M059J (cell line): Measurements from ENCODE around the gene DNMBP. TPM values are rescaled to one million over a fixed set of nuclear protein-coding genes. Genes with fewer than 3 reads are reported as not detected.

Source experiments
- DNase-seq: peaks from one replicate; pipeline ENCODE4 v3.0.0-alpha.2; 2012; ENCODE audit warnings: low read depth
- total RNA-seq: library from RNA; depleted of rRNA; stranded (reverse); fragments of >200 nt; shearing (Covaris generic); gene quantifications from 2 replicates; pipeline ENCODE4 v1.2.3, GENCODE V29; 2014; rRNA removed

DNMBP gene, protein sequence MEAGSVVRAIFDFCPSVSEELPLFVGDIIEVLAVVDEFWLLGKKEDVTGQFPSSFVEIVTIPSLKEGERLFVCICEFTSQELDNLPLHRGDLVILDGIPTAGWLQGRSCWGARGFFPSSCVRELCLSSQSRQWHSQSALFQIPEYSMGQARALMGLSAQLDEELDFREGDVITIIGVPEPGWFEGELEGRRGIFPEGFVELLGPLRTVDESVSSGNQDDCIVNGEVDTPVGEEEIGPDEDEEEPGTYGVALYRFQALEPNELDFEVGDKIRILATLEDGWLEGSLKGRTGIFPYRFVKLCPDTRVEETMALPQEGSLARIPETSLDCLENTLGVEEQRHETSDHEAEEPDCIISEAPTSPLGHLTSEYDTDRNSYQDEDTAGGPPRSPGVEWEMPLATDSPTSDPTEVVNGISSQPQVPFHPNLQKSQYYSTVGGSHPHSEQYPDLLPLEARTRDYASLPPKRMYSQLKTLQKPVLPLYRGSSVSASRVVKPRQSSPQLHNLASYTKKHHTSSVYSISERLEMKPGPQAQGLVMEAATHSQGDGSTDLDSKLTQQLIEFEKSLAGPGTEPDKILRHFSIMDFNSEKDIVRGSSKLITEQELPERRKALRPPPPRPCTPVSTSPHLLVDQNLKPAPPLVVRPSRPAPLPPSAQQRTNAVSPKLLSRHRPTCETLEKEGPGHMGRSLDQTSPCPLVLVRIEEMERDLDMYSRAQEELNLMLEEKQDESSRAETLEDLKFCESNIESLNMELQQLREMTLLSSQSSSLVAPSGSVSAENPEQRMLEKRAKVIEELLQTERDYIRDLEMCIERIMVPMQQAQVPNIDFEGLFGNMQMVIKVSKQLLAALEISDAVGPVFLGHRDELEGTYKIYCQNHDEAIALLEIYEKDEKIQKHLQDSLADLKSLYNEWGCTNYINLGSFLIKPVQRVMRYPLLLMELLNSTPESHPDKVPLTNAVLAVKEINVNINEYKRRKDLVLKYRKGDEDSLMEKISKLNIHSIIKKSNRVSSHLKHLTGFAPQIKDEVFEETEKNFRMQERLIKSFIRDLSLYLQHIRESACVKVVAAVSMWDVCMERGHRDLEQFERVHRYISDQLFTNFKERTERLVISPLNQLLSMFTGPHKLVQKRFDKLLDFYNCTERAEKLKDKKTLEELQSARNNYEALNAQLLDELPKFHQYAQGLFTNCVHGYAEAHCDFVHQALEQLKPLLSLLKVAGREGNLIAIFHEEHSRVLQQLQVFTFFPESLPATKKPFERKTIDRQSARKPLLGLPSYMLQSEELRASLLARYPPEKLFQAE (N-terminal part only)
- total RNA-seq, result 17.4 and 29.4 TPM in 2 replicates

GRCh38 chr10:100009793-100010676 is at the start of gene DNMBP:
Gene DNMBP, minus strand, starts transcription at chr10:100009947. Its CDS starts 37,823 bp downstream, at chr10:99972124.
- peak; percentile 77 for DNase-seq

DNA sequence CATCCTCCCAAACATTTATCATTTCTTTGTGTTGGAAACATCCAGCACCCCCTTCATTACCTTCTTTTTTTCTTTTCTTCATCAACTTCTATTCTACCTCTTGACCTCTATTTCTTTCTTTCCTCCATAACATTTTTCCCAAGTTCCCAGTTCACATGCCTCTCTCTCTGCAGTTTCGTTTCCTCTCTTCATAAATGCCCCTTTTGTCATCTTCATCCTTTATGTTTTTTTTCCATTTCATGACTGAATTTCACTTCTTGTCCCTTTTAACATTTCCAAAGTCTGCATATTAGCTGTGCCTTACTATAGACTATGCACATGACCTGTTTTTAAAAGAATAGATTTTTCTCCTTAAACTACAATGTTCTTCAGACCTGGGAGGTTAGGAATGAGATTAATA is 48.2 kb upstream of the DNMBP start:
- no peak for DNase-seq

GRCh38 chr10:100053686-100054460 is 44.1 kb upstream of the DNMBP start:
- DNase-seq, result no peak

DNA sequence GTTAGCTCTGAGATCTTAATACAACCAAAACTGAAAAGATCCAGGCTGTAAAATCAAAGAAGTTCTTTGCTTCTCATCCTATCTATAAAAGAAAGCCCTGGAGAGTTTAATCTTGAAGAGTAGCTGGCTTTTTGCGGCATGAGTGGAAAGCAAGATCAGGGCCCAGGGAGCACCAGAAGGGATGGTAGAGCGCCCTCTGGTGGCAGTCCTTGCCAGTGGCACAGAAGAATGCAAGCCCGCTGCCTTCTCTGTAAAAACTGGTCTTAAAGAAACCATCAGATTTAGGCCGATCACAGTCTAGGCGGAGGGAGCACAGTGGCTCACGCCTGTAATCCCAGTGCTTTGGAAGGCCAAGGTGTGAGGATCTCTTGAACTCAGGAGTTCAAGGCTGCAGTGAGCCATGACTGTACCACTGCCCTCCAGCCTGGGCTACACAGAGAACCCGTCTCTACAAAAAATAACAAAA is 36.3 kb upstream of the DNMBP start:
- DNase-seq, result peak; percentile 81

DNA sequence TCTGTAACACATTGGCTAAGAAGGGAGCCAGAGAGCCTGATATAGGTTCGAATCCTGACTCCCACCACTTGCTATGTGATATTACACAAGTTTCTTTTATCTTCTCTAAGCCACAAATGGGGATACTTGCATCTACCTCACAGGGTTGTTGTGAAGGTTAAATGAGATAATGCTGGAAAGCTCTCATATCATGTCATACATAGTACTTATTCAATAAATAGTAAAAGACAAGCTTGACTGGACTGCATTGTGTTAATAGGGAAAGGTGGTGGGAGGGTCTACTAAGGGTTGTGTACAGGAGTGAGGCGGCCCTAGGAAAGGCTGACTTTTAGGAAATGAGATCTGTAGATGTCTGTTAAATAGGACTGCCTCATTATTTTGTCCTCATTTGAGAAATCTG is 35.8 kb upstream of the DNMBP start:
- DNase-seq, result no peak

- peak; percentile 63 for DNase-seq
Observed at GRCh38 chr10:100043796-100044195, 34.0 kb upstream of the DNMBP start.

DNA sequence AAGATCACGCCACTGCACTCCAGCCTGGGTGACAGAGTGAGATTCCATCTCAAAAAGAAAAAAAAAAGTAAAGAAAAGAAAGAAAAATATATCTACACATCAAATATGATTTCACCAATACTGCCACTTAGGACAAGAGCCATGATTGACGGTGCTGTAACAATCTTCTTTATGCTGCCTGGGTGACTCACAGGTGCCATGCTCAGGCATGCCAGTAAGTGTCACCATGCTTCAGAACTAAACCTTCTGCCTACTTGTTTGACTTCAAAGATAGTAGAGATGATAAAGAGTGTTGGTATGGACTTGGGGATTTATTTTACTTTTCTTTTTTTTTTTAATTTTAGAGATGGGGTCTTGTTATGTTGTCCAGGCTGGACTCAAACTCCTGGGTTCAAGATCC is 33.6 kb upstream of the DNMBP start:
- peak; percentile 74 for DNase-seq

- DNase-seq, result no peak
Observed at GRCh38 chr10:100041306-100042002, 31.7 kb upstream of the DNMBP start.

- DNase-seq, result peak; percentile 10
Observed at GRCh38 chr10:100038561-100039071, 28.9 kb upstream of the DNMBP start.

GRCh38 chr10:100037758-100038315 is 28.1 kb upstream of the DNMBP start:
- peak; percentile 7 for DNase-seq

- DNase-seq, result no peak
Observed at GRCh38 chr10:100036850-100037249, 27.1 kb upstream of the DNMBP start.

GRCh38 chr10:100033766-100034418 is 24.1 kb upstream of the DNMBP start:
- no peak for DNase-seq

- no peak for DNase-seq
Observed at GRCh38 chr10:100027416-100027815, 17.7 kb upstream of the DNMBP start.

- DNase-seq, result no peak
Observed at GRCh38 chr10:100025576-100025975, 15.8 kb upstream of the DNMBP start.

DNA sequence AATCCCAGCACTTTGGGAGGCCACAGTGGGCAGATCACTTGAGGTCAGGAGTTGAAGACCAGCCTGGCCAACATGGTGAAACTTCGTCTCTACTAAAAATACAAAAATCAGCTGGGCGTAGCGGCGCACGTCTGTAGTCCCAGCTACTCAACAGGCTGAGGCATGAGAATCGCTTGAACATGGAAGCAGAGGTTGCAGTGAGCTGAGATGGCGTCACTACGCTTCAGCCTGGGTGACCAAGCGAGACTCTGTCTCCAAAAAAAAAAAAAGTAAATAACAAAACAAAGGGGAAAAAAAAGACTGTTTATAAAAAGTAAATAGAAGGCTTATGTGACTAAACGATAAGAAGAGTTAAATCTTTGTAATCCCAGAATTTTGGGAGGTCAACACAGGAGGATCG is 15.0 kb upstream of the DNMBP start:
- DNase-seq, result no peak

GRCh38 chr10:100022403-100022802 is 12.7 kb upstream of the DNMBP start:
- DNase-seq, result peak; percentile 62

DNA sequence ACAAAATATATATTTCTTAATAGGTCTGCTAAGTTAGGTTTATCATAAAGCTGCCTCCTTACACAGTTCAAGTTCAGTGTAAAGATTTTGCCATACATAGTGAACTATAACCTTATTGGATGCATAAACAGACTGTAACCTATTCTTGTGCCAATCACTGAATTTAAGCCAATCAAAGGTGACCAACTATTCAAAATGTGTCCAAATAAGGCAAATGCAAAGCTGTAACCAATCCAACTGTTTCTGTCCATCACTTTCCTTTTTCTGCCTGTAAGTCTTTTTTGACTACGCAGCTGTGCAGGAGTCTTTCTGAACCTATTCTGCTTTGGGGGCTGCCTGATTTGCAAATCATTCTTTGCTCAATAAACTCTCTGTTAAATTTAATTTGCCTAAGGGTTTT is 11.6 kb upstream of the DNMBP start:
- no peak for DNase-seq

DNA sequence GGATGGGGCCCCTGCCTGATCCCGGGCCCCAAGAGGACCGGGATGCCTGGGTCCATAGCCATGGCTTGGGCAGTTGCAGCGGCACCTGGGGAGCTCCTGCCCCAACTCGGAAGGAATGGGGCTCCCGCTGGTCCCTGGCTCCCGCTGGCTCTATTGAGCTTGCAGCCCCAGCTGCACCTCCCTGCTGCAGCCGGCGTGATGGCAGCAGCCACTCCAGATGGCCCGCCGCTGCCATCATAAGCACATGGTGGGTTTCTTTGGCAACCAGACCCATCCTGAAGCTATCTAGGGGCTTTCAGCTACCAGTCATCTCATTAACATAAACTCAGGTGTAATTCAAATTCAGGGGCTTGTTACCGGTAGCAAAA is 11.1 kb upstream of the DNMBP start:
- DNase-seq, result no peak
